Measurements from ENCODE around the gene USP5.
A peak's percentile ranks its signal among the peaks of the same experiment; 100 is the strongest.

The USP5 gene

GRCh38 chr12:6825398-6826124 lies 26.4 kb upstream of the USP5 start:
- peak; percentile 77 for DNase-seq (ENCODE audit: low spot score)

GRCh38 chr12:6826125-6826733 lies 25.7 kb upstream of the USP5 start:
- no peak for DNase-seq (ENCODE audit: low spot score)

GRCh38 chr12:6826734-6827436 lies 25.1 kb upstream of the USP5 start:
- no peak for DNase-seq (ENCODE audit: low spot score)

- peak; percentile 55 for DNase-seq (ENCODE audit: low spot score)
These were observed 24.5 kb upstream of the USP5 start for GRCh38 chr12:6827437-6827911.

GRCh38 chr12:6827982-6828780 lies 23.8 kb upstream of the USP5 start, which contains the start of gene P3H3:
Gene P3H3, plus strand, starts transcription at chr12:6828407. Its CDS starts 34 bp downstream, at chr12:6828441.
- DNase-seq (ENCODE audit: low spot score): no peak

- no peak for DNase-seq (ENCODE audit: low spot score)
These were observed 23.0 kb upstream of the USP5 start for GRCh38 chr12:6828781-6829535.

GRCh38 chr12:6829536-6830220 lies 22.3 kb upstream of the USP5 start:
- no peak for DNase-seq (ENCODE audit: low spot score)

- DNase-seq (ENCODE audit: low spot score): no peak
These were observed 21.6 kb upstream of the USP5 start for GRCh38 chr12:6830286-6830890.

GRCh38 chr12:6830999-6831398 lies 21.0 kb upstream of the USP5 start:
- DNase-seq (ENCODE audit: low spot score): no peak

GRCh38 chr12:6831450-6831995 lies 20.4 kb upstream of the USP5 start:
- DNase-seq (ENCODE audit: low spot score): no peak

GRCh38 chr12:6832125-6832524 lies 19.8 kb upstream of the USP5 start:
- DNase-seq (ENCODE audit: low spot score): no peak

- no peak for DNase-seq (ENCODE audit: low spot score)
These were observed 18.6 kb upstream of the USP5 start for GRCh38 chr12:6833189-6833890.

- no peak for DNase-seq (ENCODE audit: low spot score)
These were observed 17.7 kb upstream of the USP5 start for GRCh38 chr12:6834254-6834653.

GRCh38 chr12:6834873-6835272 lies 17.1 kb upstream of the USP5 start:
- DNase-seq (ENCODE audit: low spot score): no peak

GRCh38 chr12:6836851-6837250 lies 15.1 kb upstream of the USP5 start:
- DNase-seq (ENCODE audit: low spot score): no peak

GRCh38 chr12:6837370-6838060 lies 14.4 kb upstream of the USP5 start:
- DNase-seq (ENCODE audit: low spot score): no peak

GRCh38 chr12:6838854-6839253 lies 13.1 kb upstream of the USP5 start:
- DNase-seq (ENCODE audit: low spot score): no peak

- DNase-seq (ENCODE audit: low spot score): peak; percentile 97
These were observed 12.3 kb upstream of the USP5 start for GRCh38 chr12:6839482-6840201.

Data from NAMALWA (cell line).